MG63 (cell line): Measurements from ENCODE around the gene MACROD2. TPM values are rescaled to one million over a fixed set of nuclear protein-coding genes. Genes with fewer than 3 reads are reported as not detected.
A peak's percentile ranks its signal among the peaks of the same experiment; 100 is the strongest.

Experiments
- DNase-seq: peaks from one replicate; pipeline ENCODE4 v3.0.0-alpha.2; 2020
- H3K27me3 ChIP-seq: fragments of 250-450 bp; sonication (Bioruptor Pico); 2 replicates; pipeline ENCODE4 v1.5.1; 2020; ENCODE audit warnings: mild to moderate bottlenecking, moderate library complexity
- H3K36me3 ChIP-seq: fragments of 250-450 bp; sonication (Bioruptor Pico); 2 replicates; pipeline ENCODE4 v1.5.1; 2020; ENCODE audit warnings: mild to moderate bottlenecking, moderate library complexity
- H3K4me3 ChIP-seq: fragments of 250-450 bp; sonication (Bioruptor Pico); 2 replicates; pipeline ENCODE4 v1.5.1; 2020; ENCODE audit warnings: mild to moderate bottlenecking, moderate library complexity
- H3K9me3 ChIP-seq: fragments of 250-450 bp; sonication (Bioruptor Pico); 2 replicates; pipeline ENCODE4 v1.5.1; 2020; ENCODE audit warnings: mild to moderate bottlenecking, moderate library complexity
- total RNA-seq: library from RNA; depleted of rRNA; stranded (reverse); fragments of >200 nt; shearing (Covaris generic); gene quantifications from 2 replicates; pipeline ENCODE4 v1.2.3, GENCODE V29; 2014; ENCODE audit warnings: low replicate concordance

The MACROD2 gene
- total RNA-seq, 1 experiment from 2014 or later: 0.66 TPM

DNA sequence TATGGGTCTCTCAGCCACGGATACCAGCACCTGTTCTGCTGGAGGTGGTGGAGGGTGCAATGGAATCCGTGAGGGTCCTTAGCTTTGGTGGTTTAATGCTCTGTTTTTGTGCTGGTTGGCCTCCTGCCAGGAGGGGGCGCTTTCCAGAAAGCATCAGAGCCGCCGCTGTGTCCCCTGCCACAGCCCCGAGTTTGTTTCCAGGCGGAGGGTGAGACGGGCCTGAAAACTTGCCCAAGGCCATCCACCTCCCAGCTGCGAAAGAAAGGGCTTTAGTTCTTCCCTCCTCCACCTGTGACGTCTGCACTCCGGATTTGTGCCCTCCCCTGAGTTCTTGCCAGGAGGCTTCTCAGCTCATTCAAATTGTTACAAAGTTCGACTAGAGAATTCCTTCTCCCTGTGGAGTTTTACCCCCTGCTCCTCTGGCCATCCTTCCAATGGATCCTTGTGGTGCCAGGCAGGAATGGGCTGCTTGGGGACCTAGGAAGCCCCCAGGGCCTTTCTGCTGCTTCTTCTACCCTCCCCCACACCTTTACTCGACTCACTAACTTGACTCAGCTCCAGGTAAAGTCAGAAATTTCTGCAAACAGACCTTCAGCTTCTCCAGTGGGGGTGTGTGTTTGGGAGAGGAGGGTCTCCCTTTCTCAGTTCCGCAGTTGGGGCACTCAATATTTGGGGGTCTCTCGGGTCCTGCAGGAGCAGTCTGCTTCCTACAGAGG is 1704.3 kb downstream of the MACROD2 start:
- Histone ChIP-seq H3K9me3 (no peaks in the 10 kb centered on the region), H3K36me3 (no peaks in the 10 kb centered on the region), H3K27me3 (no peaks in the 10 kb centered on the region), H3K4me3 (no peak overlapping the region)
- no peak for DNase-seq

DNA sequence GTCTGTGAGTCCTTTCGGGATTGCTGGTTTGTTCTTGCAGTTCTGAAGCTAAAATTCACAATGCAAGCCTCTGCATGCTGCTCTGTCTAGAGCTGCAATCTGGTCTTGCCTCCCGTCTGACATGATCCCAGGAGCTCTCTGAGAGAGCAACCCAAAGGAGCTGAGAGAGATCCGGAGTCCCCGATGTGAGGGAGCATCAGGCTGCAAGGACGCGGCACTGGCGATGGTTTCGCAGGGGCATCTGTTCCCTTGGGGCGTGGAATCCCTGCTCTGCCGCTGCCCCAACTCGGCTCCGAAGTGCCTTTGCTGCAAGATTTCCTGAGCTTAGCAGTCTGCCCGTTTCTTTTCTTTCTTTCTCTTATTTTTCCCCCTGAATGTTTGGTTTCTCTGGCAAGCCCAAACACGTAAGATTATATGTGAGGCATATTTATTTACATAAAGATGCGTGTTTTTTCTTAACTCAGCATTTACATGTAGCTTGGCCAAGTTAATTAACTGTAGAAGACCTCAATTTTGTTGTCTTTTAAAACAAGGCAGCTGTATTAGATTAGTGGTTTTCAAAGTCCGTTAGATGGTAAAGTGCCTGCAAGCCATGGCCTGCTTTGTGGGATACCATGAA is 1704.9 kb downstream of the MACROD2 start:
- no peaks in the 10 kb centered on the region for H3K36me3 ChIP-seq
- no peaks in the 10 kb centered on the region for H3K9me3 ChIP-seq
- DNase-seq: no peak
- no peaks in the 10 kb centered on the region for H3K27me3 ChIP-seq
- H3K4me3 ChIP-seq: no peak overlapping the region

DNA sequence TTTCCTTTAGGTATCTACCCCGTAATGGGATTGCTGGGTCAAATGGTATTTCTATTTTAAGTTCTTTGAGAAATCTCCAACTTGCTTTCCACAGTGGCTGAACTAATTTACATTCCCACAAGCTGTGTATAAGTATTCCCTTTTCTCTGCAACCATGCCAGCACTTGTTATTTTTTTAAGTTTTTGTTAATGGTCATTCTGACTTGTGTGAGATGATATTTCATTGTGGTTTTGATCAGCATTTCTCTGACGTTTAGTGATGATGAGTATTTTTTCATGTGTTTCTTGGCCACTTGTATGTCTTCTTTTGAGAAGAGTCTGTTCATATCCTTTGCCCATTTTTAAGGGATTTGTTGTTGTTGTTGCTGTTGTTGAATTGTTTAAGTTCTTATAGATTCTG is 1706.8 kb downstream of the MACROD2 start:
- no peaks in the 10 kb centered on the region for H3K27me3 ChIP-seq
- no peak overlapping the region for H3K4me3 ChIP-seq
- no peaks in the 10 kb centered on the region for H3K9me3 ChIP-seq
- no peak for DNase-seq
- H3K36me3 ChIP-seq: no peaks in the 10 kb centered on the region

DNA sequence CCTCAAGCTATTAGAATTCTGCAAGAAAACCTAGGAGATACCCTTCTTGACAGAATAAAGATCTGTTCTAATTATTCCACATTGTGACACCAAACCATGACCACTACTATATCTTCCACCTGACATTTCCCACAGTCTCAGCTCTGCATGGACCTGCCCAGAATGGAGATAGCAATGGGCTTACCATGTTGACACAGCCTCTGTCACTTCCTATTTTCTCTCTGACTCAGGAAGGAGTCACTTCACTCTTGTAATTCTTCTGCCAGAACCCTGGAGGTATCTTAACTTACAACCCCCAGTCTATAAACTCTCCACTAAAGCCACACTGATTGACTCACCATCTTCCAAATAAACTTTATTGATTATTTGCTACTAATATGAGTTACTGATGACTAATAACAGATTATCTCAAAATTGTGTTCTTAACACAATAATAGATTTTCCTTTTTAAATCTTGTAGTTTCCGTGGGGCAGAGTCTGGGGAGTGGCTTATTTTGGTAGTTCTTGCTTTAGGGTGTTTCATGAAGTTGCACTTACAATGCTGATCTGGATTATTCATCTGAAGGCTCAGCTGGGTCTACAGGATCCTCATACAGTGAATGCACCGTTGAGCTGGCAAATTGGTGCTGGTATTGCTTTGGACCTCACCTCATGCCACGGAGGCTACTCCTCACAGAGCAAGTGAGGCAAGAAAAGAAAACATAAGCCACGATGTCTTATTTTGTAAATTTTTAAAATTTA is 1708.0 kb downstream of the MACROD2 start:
- Histone ChIP-seq H3K36me3 (no peaks in the 10 kb centered on the region), H3K27me3 (no peaks in the 10 kb centered on the region)

DNA sequence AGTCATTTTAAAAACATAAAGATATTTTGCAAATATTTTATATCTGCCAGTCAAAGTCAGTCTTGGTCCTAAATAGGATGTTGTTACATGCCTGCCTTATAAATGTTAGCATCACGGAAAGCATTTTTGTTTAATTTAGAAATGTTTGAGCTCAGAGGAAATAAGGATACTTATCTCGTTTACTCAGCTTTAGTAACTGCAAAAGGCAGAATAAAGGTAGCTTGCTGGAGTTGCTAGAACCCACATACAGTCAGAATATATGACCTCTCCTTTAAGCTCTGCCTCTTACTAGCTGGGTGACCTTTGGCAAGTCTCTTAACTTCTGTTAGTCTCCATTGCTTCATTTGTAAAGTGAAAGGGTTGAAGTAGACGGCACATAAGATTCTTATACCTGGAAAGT is 1710.7 kb downstream of the MACROD2 start:
- H3K36me3 ChIP-seq: no peaks in the 10 kb centered on the region
- H3K9me3 ChIP-seq: no peaks in the 10 kb centered on the region
- H3K27me3 ChIP-seq: no peaks in the 10 kb centered on the region
- H3K4me3 ChIP-seq: no peak overlapping the region
- no peak for DNase-seq

More for the DNA sequence above, 1708.0 kb downstream of the MACROD2 start:
- Histone ChIP-seq H3K4me3 (no peak overlapping the region), H3K9me3 (no peaks in the 10 kb centered on the region)
- peak; percentile 40 for DNase-seq

DNA sequence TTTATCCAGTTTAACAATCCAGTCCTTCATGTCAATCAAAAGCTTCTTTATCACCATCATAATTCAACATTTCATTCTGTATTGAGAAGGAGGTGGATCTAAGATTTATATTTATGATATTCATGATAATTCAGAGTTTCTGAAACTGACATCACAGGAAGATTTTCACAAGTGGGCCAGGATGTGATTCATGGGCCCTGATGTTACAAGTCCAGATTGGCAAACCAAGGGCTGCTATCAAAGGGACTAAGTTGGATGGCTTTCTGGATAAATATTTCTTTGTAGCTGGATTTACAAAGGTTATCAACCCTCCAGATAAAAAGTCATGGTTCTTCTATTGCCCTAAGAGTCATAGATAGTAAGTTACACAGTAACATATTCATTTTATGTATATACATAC is 1711.4 kb downstream of the MACROD2 start:
- Histone ChIP-seq H3K9me3 (no peaks in the 10 kb centered on the region), H3K4me3 (no peak overlapping the region), H3K27me3 (no peaks in the 10 kb centered on the region), H3K36me3 (no peaks in the 10 kb centered on the region)
- DNase-seq: no peak

DNA sequence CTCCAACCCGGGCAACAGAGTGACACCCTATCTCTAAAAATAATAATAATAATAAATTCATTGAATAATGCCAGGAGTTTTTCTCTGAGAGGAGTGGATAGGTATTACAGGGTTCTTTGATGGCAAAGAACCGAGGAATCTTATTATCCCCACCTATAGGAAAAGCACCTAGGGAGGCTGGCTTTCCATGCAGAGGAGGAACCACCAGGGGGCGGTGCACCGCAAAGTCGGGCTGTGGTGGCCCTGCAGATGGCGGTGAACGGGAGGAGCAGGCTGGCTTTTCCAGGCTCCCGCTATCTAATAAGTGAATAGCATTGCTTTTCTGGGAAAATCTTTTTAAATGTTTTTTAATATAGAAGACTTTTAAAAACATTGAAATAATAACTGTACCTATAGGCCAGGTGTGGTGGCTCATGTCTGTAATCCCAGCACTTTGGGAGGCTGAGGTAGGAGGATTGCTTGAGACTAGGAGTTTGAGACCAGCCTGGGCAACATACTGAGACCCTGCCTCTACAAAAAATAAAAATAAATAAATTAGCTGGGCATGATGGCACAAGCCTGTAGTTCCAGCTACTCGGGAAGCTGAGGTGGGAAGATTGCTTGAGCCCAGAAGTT is 1713.8 kb downstream of the MACROD2 start:
- Histone ChIP-seq H3K9me3 (no peaks in the 10 kb centered on the region), H3K27me3 (no peaks in the 10 kb centered on the region), H3K4me3 (no peak overlapping the region), H3K36me3 (no peaks in the 10 kb centered on the region)
- DNase-seq: no peak

DNA sequence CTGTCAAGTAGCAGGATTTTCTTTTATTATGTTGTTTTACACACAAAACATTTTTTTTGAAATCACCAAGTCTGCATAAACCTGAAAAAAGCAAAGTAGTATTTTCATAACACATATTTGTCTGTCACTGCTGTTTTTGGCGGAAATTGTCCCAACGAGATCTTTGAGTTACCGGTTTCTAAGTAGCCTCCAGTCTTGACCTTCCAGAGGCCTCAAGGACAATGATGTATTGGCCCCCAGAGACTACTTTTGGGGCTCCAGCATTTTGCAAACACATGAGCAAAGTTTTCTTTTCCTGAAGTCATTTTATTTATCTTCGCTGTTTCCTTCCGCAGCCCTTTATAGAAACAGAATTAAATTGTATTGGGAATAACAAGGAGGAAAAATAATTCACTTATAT is 1715.3 kb downstream of the MACROD2 start:
- H3K9me3 ChIP-seq: no peaks in the 10 kb centered on the region
- no peaks in the 10 kb centered on the region for H3K36me3 ChIP-seq
- no peaks in the 10 kb centered on the region for H3K27me3 ChIP-seq
- H3K4me3 ChIP-seq: no peak overlapping the region
- no peak for DNase-seq

DNA sequence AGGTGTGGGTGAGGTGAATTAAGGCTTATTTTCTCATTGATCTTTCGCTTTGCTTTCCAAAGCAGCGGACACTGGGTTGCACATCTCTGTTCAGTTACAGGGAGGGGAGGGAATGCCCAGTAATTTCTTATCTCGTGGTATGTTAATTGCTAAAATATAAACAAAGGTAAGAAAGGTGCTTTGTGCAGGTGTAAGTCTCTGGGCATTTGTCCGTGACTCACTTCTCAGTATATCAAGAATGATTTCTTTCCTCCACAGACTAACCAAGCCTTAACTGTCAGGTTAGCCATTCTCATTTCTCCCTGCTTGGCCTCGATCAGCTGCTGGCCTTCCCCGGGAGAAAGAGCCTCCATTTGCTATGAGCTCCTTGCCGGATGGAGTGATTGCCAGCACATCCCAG is 1715.9 kb downstream of the MACROD2 start:
- no peak overlapping the region for H3K4me3 ChIP-seq
- no peaks in the 10 kb centered on the region for H3K27me3 ChIP-seq
- H3K36me3 ChIP-seq: no peaks in the 10 kb centered on the region
- H3K9me3 ChIP-seq: no peaks in the 10 kb centered on the region
- no peak for DNase-seq

DNA sequence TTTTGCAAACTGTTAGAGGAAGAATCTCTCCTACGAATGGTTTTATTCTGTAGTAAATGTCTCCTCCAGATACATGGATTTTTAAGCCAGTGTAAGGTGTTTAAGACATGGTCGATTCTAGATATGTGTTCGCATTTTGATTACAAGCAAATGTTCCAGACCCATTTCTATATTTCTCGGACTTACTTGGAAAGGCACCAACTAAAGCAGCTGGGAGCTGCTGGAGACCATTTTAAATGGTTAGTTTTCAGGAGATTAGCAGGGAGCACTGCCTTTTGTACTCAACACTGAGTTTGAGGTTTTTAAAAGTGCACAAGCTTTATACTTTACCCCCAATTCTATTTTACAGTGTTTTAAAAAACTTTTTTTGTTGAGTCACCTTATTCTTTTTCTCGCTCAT is 1720.9 kb downstream of the MACROD2 start:
- no peaks in the 10 kb centered on the region for H3K36me3 ChIP-seq

DNA sequence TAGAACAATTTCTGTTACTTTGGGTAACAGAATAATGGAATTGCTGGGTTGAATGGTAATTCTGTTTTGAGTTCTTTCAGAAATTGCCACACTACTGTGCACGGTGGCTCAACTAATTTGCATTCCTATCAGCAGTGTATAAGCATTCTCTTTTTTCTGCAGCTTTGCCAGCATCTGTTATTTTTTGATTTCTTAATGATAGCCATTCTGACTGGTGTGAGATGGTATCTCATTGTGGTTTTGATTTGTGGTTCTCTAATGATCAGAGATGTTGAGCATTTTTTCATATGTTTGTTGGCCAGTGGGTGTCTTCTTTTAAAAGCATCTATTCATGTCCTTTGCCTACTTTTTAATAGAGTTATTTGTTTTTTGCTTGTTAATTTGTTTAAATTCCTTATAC is 1731.1 kb downstream of the MACROD2 start:
- no peak for DNase-seq
- Histone ChIP-seq H3K27me3 (no peaks in the 10 kb centered on the region), H3K9me3 (no peaks in the 10 kb centered on the region), H3K4me3 (no peak overlapping the region), H3K36me3 (no peaks in the 10 kb centered on the region)

More for the DNA sequence above, 1720.9 kb downstream of the MACROD2 start:
- Histone ChIP-seq H3K9me3 (no peaks in the 10 kb centered on the region), H3K27me3 (no peaks in the 10 kb centered on the region), H3K4me3 (no peak overlapping the region)
- DNase-seq: no peak

DNA sequence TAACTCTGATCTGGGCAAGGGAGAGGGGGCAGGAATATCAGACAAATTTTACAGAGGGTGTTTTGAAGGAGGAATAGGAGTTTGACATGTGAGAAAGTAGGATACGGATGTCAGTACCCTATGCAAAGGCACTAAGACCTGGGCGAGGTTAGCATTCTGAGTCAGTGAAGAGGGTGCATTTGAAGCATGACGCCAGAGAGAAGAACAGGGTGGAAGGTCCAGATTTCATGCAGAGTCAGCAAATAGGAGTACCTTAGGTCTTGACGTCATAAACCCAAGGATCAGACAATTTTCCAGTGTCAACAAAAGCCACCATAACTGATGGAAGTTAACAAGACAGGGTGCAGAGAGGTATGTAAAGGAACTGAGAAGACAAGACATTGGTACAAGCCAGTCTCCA is 1738.7 kb downstream of the MACROD2 start:
- no peaks in the 10 kb centered on the region for H3K27me3 ChIP-seq
- H3K4me3 ChIP-seq: no peak overlapping the region
- H3K36me3 ChIP-seq: no peaks in the 10 kb centered on the region
- H3K9me3 ChIP-seq: no peaks in the 10 kb centered on the region
- DNase-seq: no peak

DNA sequence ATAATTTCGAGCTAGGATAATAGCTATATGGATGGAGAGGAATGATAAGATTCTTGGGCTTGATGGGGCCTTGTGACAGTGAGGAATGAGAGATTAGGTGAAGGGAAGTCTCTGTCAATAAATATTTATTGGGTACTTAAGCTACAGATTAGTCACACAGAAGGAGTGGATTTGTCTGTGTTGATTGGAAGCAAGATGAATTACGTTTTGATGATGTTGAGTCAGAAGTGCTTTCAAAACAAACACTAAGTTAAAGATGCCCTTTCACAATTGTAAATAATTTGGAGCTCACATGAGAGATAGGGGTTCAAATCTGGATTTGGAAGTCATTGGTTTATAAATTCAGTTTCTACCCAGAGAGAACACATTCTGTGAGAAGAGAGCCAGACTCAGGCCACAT is 1743.7 kb downstream of the MACROD2 start:
- DNase-seq: no peak
- Histone ChIP-seq H3K27me3 (no peaks in the 10 kb centered on the region), H3K9me3 (no peaks in the 10 kb centered on the region), H3K36me3 (no peaks in the 10 kb centered on the region), H3K4me3 (no peak overlapping the region)

DNA sequence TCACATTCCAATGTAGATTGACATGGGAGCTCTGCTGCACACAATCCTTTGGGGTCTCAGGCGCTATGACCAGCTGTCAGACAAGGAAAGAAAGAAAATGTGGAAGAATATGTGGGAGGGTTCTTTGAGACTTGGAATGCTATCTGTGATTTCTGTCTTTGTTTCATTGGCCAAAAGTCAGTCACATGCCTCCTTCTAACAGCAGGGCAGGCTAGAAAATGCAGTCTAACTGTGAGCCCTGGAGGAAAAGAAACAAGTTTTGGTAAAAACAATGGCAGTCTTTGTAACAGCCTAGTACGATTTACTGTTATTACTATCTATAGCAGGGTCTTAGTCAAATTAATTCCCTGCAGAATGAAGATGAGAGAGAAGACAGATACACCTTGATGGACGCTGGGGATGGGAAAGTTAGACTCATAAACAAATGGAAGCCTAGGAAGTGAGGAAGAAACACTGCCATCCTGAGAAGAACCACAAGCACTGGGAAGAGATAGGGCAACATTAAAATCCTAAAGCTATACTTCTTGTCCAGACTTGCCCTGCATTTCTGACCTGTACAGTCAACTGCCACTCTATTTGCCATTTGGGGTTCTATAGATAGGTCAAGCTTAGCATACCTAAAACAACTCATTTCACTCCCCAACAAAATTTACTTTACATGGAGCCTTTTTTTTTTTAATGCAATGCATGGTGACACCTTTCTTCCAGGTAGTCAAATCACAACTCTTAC is 1744.9 kb downstream of the MACROD2 start:
- H3K27me3 ChIP-seq: no peaks in the 10 kb centered on the region
- no peak overlapping the region for H3K4me3 ChIP-seq
- H3K9me3 ChIP-seq: no peaks in the 10 kb centered on the region
- H3K36me3 ChIP-seq: no peaks in the 10 kb centered on the region
- DNase-seq: no peak

DNA sequence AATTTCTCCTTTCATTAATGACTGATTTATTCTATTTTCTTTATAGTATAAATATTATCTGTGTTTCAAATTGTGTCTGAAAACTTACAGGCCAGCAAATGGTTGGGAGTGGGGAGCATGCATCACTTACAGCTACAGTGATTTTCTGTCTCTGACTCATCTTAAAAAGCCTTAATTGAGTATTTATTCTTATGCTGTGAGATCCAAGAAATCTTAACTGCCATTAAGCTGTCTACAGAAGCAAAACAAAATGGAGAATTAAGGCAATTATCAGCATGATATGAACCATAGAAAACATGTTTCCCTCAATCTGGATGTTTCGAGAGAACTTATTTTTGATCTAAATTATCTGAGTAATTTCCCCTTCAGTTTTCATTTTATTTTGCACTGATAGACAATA is 1746.8 kb downstream of the MACROD2 start:
- DNase-seq: no peak
- H3K4me3 ChIP-seq: no peak overlapping the region
- no peaks in the 10 kb centered on the region for H3K27me3 ChIP-seq
- no peaks in the 10 kb centered on the region for H3K9me3 ChIP-seq
- H3K36me3 ChIP-seq: no peaks in the 10 kb centered on the region

DNA sequence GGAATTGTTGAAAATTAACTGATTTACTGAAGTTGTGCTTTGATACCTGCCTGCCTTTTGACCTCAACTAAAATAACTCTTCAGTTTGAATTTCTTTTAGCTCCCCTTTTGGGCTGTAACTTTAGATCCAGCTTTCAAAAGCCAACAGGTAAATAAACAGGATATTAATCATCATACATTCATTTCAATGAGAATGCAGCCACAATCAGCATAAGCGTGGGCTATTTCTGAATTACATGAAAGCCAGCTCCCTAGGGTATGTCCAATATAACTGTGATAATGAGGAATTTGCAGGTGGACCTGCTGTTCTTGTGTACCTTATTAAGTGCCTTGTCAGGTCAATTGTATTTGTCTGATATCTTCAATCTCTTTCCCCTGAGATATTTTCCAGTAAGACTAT is 1747.3 kb downstream of the MACROD2 start:
- DNase-seq: no peak
- Histone ChIP-seq H3K4me3 (no peak overlapping the region), H3K9me3 (no peaks in the 10 kb centered on the region)

More for the DNA sequence above, 1747.3 kb downstream of the MACROD2 start:
- Histone ChIP-seq H3K27me3 (no peaks in the 10 kb centered on the region), H3K36me3 (no peaks in the 10 kb centered on the region)
